Lung (tissue), 12 donors: ENCODE results near the gene EPB41L4A. TPM values are rescaled to one million over a fixed set of nuclear protein-coding genes. Genes with fewer than 3 reads are reported as not detected.
"Not testable (repeated sequence)": the region's sequence is repeated elsewhere in the genome, so short reads cannot be mapped to it uniquely, and the experiment has no call there.

Source experiments
- ATAC-seq: fragments of 200-7000 bp; cut with Tn5 transposase; one replicate; pipeline ENCODE4 v1.9.1; 2020; ENCODE audit warnings: moderate number of reproducible peaks; ENCODE audit not compliant: insufficient read depth, low FRiP score
- DNase-seq, 3 donors: peaks; one replicate each; pipeline ENCODE4 v3.0.0-alpha.2; 2013 to 2017
- H3K27ac ChIP-seq, 2 donors: one replicate each; pipeline ENCODE4 v1.5.1; 2013; ENCODE audit warnings: mild to moderate bottlenecking in 2 of 2, moderate library complexity in 2 of 2, control low read depth in 1 of 2, inconsistent platforms in 1 of 2, low read depth in 1 of 2, low read length in 1 of 2
- H3K27me3 ChIP-seq, 3 donors: one replicate each; pipeline ENCODE4 v1.5.1; 2013; ENCODE audit warnings: low read length in 2 of 3; ENCODE audit not compliant: control insufficient read depth in 3 of 3, insufficient read depth in 3 of 3
- H3K36me3 ChIP-seq, 4 donors: one replicate each; pipeline ENCODE4 v1.5.1; 2013; ENCODE audit warnings: low read length in 4 of 4, mild to moderate bottlenecking in 1 of 4, moderate library complexity in 1 of 4; ENCODE audit not compliant: control insufficient read depth in 4 of 4, insufficient read depth in 4 of 4
- H3K4me1 ChIP-seq, 5 donors: one replicate each; pipeline ENCODE4 v1.5.1; 2013; ENCODE audit warnings: low read length in 5 of 5, mild to moderate bottlenecking in 2 of 5, moderate library complexity in 1 of 5; ENCODE audit not compliant: control insufficient read depth in 5 of 5, insufficient read depth in 5 of 5
- H3K4me3 ChIP-seq: one replicate; pipeline ENCODE4 v1.5.1; 2013; ENCODE audit warnings: mild to moderate bottlenecking, control low read depth, moderate library complexity
- H3K9ac ChIP-seq, 2 donors: one replicate each; pipeline ENCODE4 v1.5.1; 2013; ENCODE audit warnings: low read length in 2 of 2, control low read depth in 1 of 2; ENCODE audit not compliant: insufficient read depth in 1 of 2
- H3K9me3 ChIP-seq, 4 donors: one replicate each; pipeline ENCODE4 v1.5.1; 2013; ENCODE audit warnings: low read length in 3 of 4, mild to moderate bottlenecking in 1 of 4, moderate library complexity in 1 of 4; ENCODE audit not compliant: control insufficient read depth in 4 of 4, insufficient read depth in 3 of 4
- CTCF ChIP-seq: IDR thresholded peaks from 2 replicates; pipeline ENCODE4 v1.5.1; 2012; ENCODE audit warnings: mild to moderate bottlenecking; ENCODE audit errors: control extremely low read depth, extremely low read depth
- WGBS, 2 donors: extraction: QIAGEN DNeasy Blood & Tissue Kit; methylation state at CpG; one replicate each; pipeline ENCODE4 v1.1.7; 2013; 5-methylcytosine and 5-hydroxymethylcytosine counted together
- polyA plus RNA-seq, 2 donors: library from polyadenylated mRNA; stranded (reverse); fragments of 200-250 nt; gene quantifications; one replicate each; pipeline ENCODE4 v1.2.1, GENCODE V29; 2013
- total RNA-seq, 2 donors: library from RNA; depleted of rRNA in 1 of 2; stranded (reverse); fragments of >200 nt in 1 of 2; gene quantifications; one replicate each; pipeline ENCODE4 v1.2.1, GENCODE V29; 2014 to 2021
- donor health status: control.
- donor health status: control.
- donor health status: Bipolar disorder and iron deficiency.
- donor health status: healthy.
- donor health status: DM: yes; HTN: yes; CAD: no.

The EPB41L4A gene
- total and polyA plus RNA-seq, 4 donors = 4.6 to 44.5 (median 14.9) TPM

DNA sequence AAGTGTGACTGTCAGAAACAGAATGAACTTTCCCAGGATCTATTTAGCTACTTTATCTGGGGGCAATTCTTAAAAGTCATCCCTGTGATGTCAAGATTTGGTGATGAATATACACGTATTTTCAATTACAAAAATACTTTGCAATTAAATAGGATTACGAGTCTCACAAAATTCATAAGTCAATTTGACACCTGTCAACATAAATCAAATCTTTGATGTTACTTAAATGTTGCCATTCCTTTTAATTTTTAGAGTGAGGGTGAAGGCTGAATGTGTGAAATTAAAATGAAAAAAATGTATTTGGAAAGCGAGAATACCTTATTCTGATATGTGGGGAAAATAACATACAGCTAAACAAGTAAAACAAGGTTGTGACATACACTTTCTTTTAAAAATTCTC is 202.9 kb downstream of the EPB41L4A start:
- no peak for TF ChIP-seq CTCF
- no peak overlapping the region for H3K9ac ChIP-seq
- H3K9me3 ChIP-seq = no peaks in the 10 kb centered on the region
- H3K36me3 ChIP-seq = peaks cover 0 to 7% (median 0%) of the 10 kb centered on the region in 4 donors
- H3K4me1 ChIP-seq = peaks cover 0 to 3% (median 0%) of the 10 kb centered on the region in 5 donors
- WGBS, 2 donors = 87 to 93% methylated on average over 3 of the region's 3 CpGs
- DNase-seq (no peak), ATAC-seq (no peak)
- H3K27me3 ChIP-seq = no peaks in the 10 kb centered on the region
- no peak overlapping the region for H3K4me3 ChIP-seq
- no peak overlapping the region for H3K27ac ChIP-seq

DNA sequence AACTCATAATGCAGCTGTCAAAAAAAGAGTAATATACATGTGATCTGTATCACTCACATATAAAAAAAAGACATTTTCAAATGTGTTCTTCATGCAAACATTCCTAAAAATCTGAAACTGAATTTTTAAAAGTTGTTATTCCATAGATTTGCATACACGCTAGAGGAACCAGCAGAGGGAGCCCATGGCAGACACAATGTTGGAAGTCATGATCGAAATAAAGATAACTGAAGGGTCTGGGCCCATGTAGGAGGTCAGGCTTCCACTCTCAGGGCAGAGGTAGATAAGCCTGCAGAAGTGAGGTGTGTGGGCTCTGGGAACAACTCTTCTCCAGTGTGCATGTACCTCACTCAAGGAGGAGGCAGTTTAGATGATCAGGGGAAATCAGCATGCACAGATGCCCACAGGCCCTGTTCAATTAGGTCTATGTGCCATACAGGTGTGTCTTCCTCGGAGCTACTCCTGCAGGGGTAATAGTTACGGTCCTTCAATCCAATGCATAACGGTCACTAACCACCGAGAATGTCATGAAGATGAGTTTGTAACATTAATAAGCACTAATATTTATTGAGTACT is 208.6 kb downstream of the EPB41L4A start:
- H3K4me1 ChIP-seq = peaks cover 0 to 5% (median 0%) of the 10 kb centered on the region in 5 donors
- no peaks in the 10 kb centered on the region for H3K9me3 ChIP-seq
- no peaks in the 10 kb centered on the region for H3K27me3 ChIP-seq
- WGBS, 2 donors = 63 to 68% methylated on average over 6 of the region's 6 CpGs
- ATAC-seq (no peak), DNase-seq (peak; percentile 54 to 72 (median 69))
- H3K4me3 ChIP-seq = no peak overlapping the region
- H3K36me3 ChIP-seq = peaks cover 0 to under 1% (median 0%) of the 10 kb centered on the region in 4 donors
- no peak overlapping the region for H3K27ac ChIP-seq
- peak; percentile 31 for TF ChIP-seq CTCF
- H3K9ac ChIP-seq = no peak overlapping the region

DNA sequence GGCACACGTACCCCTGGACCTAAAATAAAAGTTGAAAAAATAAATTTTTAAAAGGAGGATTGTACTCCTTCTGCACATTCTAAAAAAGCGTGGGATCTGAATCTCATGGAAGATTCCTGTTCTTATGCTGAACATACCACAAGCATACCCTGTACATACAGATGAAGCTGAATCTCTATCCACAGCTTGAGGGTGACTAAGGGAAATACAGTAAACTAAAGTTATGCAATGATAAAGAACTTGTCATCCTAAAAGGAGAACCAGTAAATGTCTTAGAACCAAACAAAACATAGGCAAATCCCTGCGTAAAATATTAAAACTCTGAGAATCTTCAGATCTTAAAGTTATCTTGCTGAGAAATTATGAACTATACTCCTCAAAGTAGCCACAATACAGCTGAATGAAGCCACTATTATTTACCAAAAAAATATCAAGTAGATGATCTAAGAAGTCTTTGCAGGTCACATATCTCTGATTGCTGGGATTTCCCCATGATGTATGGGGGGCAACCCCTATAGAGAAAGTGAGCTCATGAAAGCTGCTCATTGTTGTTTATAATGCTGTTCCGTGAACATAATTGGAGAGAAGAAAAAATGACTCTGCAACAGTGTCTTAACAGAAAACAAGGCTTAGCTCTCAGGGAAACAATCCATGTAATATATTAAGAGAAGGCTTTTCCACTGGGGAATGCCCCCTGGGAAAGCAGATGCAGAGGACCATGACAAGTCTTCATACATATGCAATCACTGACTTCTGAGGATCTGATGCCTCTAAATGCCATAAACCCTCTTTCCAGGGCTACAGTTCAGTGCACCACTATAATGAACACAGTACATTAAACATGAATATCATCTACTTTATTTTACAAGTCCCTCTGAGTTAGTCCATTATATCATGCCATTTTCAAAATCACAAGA is 210.1 kb downstream of the EPB41L4A start:
- Histone ChIP-seq H3K9ac (no peak overlapping the region), H3K27ac (no peak overlapping the region), H3K36me3 (no peaks in the 10 kb centered on the region), H3K27me3 (no peaks in the 10 kb centered on the region), H3K9me3 (no peaks in the 10 kb centered on the region), H3K4me1 (peaks cover 0 to 5% (median 0%) of the 10 kb centered on the region in 5 donors), H3K4me3 (no peak overlapping the region)
- no peak for TF ChIP-seq CTCF
- WGBS, 2 donors = 65 to 76% methylated on average over 4 of the region's 4 CpGs
- DNase-seq (no peak), ATAC-seq (no peak)

GRCh38 chr5:112208195-112208594 is 210.9 kb downstream of the EPB41L4A start:
- 98% methylated on average over 3 of the region's 3 CpGs for WGBS, 2 donors
- not testable (repeated sequence) for H3K4me3 ChIP-seq, ATAC-seq, H3K36me3 ChIP-seq, H3K27me3 ChIP-seq, H3K9ac ChIP-seq, H3K4me1 ChIP-seq, H3K9me3 ChIP-seq, DNase-seq, H3K27ac ChIP-seq
